SIG-M5 (cell line): ENCODE measurements around the gene SEPTIN14.
"Not testable (repeated sequence)": the region's sequence is repeated elsewhere in the genome, so short reads cannot be mapped to it uniquely, and the experiment has no call there.

Experiments
- DNase-seq: peaks from one replicate; lab custom pipeline; 2025; lab: John Stamatoyannopoulos, UW

The SEPTIN14 gene

DNA sequence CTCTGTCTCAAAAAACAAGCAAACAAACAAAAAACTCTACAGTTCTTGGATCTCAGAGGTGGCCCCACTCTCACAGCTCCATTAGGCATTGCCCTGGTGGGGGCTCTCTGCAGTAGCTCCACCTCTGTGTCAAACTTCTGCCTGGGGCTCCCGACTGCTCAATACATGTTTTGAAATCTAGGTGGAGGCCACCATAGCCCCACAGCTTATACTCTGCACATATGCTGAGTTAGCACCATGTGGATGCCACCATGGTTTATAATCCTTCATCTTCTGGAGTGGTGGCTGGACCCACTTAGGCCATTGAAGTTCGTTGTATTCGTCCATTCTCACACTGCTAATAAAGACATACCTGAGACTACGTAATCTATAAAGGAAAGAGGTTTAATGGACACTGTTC, 78.4 kb downstream of the SEPTIN14 start:
- no peak for DNase-seq

DNA sequence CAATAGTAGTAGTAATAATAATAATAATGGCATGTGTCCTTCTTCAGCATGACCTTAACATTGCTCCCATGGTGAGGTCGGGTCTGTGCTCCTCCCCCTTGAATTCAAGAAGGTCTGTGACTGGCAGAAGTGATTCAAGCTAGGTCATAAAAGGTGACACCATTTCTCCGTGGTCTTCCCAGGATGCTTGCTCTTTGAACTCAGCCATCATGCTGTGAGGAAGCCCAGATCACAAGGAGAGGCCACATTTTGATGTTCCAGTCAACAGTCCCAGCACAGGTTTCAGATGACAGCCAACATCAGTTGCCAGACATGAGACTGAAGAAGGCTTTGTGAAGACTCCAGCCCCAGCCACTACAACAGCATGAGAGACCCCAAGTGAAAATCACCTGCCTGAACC, 83.9 kb downstream of the SEPTIN14 start:
- no peak for DNase-seq

DNA sequence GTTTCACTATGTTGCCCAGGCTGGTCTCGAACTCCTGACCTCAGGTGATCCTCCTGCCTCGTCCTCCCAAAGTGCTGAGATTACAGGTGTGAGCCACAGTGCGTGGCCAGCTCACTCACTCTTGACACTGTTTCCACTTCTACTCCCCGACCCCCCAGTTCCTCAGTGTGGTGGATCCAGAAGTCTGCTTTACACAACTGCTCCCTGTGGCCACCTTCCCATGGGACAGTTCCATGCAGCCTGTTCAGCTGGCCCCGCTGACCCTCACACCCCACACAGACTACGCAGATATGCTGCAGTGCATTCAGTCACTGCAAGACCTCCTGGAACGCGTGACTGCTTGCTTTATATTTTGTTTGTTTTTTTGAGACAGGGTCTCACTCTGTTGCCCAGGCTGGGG, 86.4 kb downstream of the SEPTIN14 start:
- DNase-seq: no peak

DNA sequence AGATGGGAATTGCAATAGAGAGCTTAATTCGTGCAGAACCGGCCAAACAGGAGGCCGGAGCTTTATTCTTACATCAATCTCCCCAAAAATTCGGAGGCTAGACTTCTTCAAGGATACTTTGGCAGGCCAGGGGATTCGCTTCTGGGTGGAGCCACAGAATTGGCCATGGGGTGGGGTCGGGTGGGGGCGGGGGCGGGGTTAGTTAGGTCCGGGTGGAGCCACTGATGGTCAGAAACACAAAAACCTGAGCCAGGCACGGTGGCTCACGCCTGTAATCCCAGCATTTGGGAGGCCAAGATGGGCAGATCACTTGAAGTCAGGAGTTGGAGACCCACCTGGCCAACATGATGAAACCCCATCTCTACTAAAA, 87.5 kb downstream of the SEPTIN14 start:
- no peak for DNase-seq

DNA sequence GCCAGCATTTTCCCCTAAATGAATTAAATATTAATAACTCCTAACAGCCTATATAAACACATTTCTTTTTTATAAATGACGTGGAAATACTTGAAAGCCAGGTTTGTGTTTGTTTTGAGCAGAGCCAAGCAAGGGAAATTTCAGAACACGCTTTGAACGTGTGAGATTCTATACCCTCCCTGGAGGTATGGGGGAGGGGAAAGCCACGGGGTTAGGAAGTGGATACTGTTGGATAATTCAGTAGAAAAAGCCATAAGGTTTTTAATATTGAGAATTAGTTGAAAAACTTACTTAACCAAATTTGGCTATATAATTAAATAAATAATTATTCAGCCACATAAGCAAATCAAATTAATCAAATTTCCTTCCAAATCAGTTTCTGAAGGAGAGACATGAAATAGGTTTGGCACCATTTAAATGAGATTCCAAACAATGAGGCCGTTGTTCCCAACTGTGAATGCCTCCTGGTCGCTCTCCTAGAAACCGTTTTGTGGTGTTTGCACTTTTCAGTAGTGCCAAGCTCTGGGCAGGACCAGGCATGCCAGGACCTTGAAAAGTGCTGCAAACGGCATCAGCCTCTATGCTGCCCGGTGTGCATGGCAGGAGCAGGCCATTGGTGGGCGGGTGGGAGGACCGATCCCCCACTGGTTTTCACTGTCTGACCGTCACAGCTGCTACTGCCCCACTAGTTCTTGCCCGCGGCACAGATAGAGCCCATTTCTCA, 88.1 kb downstream of the SEPTIN14 start:
- no peak for DNase-seq

DNA sequence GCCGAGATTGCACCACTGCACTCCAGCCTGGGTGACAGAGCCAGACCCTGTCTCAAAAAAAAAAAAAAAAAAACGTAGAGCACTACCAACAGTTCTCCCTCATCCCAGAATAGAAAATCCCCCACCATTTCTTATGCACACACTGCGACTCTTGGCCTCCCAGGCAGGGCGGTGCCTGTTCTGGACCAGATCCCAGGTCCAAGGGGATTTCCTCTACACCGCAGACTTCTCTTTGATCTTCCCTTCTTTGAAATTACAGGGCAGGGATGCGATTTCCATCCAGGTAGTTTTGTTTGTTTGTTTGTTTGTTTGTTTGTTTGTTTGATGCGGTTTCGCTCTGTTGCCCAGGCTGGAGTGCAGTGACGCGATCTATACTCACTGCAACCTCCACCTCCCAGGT, 91.8 kb downstream of the SEPTIN14 start:
- DNase-seq: no peak

DNA sequence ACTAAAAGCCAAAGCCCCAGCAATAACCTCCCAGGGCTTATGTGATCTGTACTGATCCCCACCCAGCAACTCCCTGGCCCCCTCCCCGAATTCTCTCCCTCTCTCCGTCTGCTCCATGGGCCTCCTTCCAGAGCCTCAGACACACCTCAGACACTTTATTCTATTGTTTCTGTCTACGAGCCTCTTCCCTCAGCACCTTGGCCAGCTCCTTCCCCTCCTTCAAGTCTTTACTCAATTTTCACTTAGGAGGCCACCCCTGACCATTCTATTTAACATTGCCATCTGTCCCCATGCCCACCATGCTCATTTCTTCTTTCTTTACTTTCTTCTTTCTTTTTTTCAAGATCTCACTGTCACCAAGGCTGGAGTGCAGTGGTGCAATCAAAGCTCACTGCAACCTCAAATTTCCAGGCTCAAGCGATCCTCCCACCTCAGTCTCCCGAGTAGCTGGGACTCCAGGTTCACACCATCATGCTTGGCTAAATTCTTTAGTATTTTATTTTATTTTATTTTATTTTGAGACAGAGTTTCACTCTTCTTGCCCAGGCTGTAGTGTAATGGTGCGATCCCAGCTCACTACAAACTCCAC, 109.2 kb downstream of the SEPTIN14 start:
- DNase-seq: not testable (repeated sequence)

DNA sequence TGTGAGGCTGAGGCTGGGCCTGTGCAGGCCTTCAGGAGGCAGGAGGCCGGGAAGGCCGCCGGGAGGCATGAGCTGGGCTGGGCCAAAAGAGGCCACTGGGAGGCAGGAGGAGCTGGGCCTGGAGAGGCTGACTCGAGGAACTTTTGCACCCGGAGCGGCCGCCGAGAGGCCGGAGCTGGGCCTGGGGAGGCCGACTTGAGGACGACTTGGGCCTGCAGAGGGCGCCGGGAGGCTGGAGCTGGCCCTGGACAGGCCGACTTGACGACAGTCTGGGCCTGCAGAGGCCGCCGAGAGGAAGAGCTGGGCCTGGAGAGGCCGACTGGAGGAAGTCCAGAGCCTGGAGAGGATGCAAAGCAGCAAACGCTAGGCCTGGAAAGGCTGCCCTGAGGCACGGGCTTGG, 117.8 kb downstream of the SEPTIN14 start:
- DNase-seq: not testable (repeated sequence)
